DND-41 (cell line): ENCODE data around the gene PCNX1.

Experiments
- ATAC-seq: fragments of 200-7000 bp; cut with Tn5 transposase; 3 replicates; pipeline ENCODE4 v1.9.1; 2021; ENCODE audit warnings: low read depth; ENCODE audit not compliant: insufficient read depth
- DNase-seq: peaks from one replicate; pipeline ENCODE4 v3.0.0-alpha.2; 2020
- H2AFZ ChIP-seq: 2 replicates; pipeline ENCODE4 v1.6.0; 2012; ENCODE audit warnings: low read depth, low read length
- H3K27ac ChIP-seq: 2 replicates; pipeline ENCODE4 v1.5.1; 2012; ENCODE audit warnings: low read length, inconsistent platforms
- H3K27me3 ChIP-seq: fragments of 200-600 bp; sonication (generic); 2 replicates; pipeline ENCODE4 v1.6.0; 2012; ENCODE audit warnings: low read length, mild to moderate bottlenecking, inconsistent platforms; ENCODE audit not compliant: insufficient read depth, poor library complexity
- H3K36me3 ChIP-seq: 2 replicates; pipeline ENCODE4 v1.5.1; 2012; ENCODE audit warnings: low read length, inconsistent platforms; ENCODE audit not compliant: insufficient read depth
- H3K4me1 ChIP-seq: 2 replicates; pipeline ENCODE4 v1.5.1; 2012; ENCODE audit warnings: mild to moderate bottlenecking, low read length; ENCODE audit not compliant: insufficient read depth
- H3K4me2 ChIP-seq: 2 replicates; pipeline ENCODE4 v1.6.0; 2012; ENCODE audit warnings: mild to moderate bottlenecking, moderate library complexity, low read length, inconsistent platforms; ENCODE audit not compliant: insufficient read depth
- H3K4me3 ChIP-seq, 2 experiments: fragments of 200-600 bp in 1 of 2; shearing (Covaris generic) in 1 of 2; 2 replicates each; pipeline ENCODE4 v1.5.1; 2012 to 2016; ENCODE audit warnings: inconsistent platforms in 2 of 2, low read length in 2 of 2, mild to moderate bottlenecking in 2 of 2, low read depth in 1 of 2, moderate library complexity in 1 of 2
- H3K79me2 ChIP-seq: 2 replicates; pipeline ENCODE4 v1.6.0; 2012; ENCODE audit warnings: low read length, inconsistent platforms; ENCODE audit not compliant: insufficient read depth
- H3K9ac ChIP-seq: 2 replicates; pipeline ENCODE4 v1.6.0; 2012; ENCODE audit warnings: low read depth, mild to moderate bottlenecking, inconsistent platforms, low read length, moderate library complexity
- H3K9me3 ChIP-seq: 2 replicates; pipeline ENCODE4 v1.5.1; 2012; ENCODE audit warnings: low read length, moderate library complexity, mild to moderate bottlenecking, inconsistent platforms; ENCODE audit not compliant: insufficient read depth, severe bottlenecking
- H4K20me1 ChIP-seq: 2 replicates; pipeline ENCODE4 v1.6.0; 2012; ENCODE audit warnings: low read length; ENCODE audit not compliant: insufficient read depth
- CTCF ChIP-seq: IDR thresholded peaks from 2 replicates; pipeline ENCODE4 v1.5.1; 2012; ENCODE audit warnings: borderline replicate concordance, low read length, moderate library complexity, mild to moderate bottlenecking; ENCODE audit not compliant: poor library complexity, severe bottlenecking; ENCODE audit errors: extremely low read depth
- EZH2 ChIP-seq: IDR thresholded peaks from 3 replicates; pipeline ENCODE4 v1.6.1; 2012; ENCODE audit warnings: borderline replicate concordance, low read depth, mild to moderate bottlenecking, moderate library complexity, low read length, inconsistent platforms; ENCODE audit not compliant: severe bottlenecking

The PCNX1 gene

GRCh38 chr14:70982200-70982599, 74.9 kb downstream of the PCNX1 start:
- TF ChIP-seq CTCF = no peak
- TF ChIP-seq EZH2 = no peak
- DNase-seq (no peak), ATAC-seq (peak; percentile 49; the same call in 1 of the 3 replicates)
- H3K9ac ChIP-seq = peak overlapping the region; percentile 37
- H3K4me2 ChIP-seq = peak overlapping the region; percentile 46; the same call in 1 of the 2 replicates
- peaks cover 23% of the 10 kb centered on the region for H3K4me1 ChIP-seq
- peaks cover 19% of the 10 kb centered on the region for H3K79me2 ChIP-seq
- peaks cover 14% of the 10 kb centered on the region for H3K36me3 ChIP-seq
- no peak overlapping the region; a peak in 1 of 4 replicates for H3K4me3 ChIP-seq
- H3K9me3 ChIP-seq = no peaks in the 10 kb centered on the region
- H2AFZ ChIP-seq = no peak overlapping the region
- no peaks in the 10 kb centered on the region for H4K20me1 ChIP-seq
- H3K27me3 ChIP-seq = no peaks in the 10 kb centered on the region
- H3K27ac ChIP-seq = peak overlapping the region; percentile 74

- no peak overlapping the region for H3K4me2 ChIP-seq
- TF ChIP-seq EZH2 (no peak), CTCF (no peak)
- ATAC-seq = no peak
Measured at GRCh38 chr14:70987041-70987440, 79.8 kb downstream of the PCNX1 start.

GRCh38 chr14:70988452-70988851, 81.2 kb downstream of the PCNX1 start:
- H3K4me1 ChIP-seq = peaks cover 8% of the 10 kb centered on the region; the same call in 1 of the 2 replicates
- peak; percentile 25 for DNase-seq
- peak overlapping the region; percentile 19; the same call in 1 of the 2 replicates for H3K9ac ChIP-seq
- H3K9me3 ChIP-seq = no peaks in the 10 kb centered on the region
- no peaks in the 10 kb centered on the region for H3K27me3 ChIP-seq
- H2AFZ ChIP-seq = no peak overlapping the region
- H3K4me2 ChIP-seq = no peak overlapping the region
- peaks cover 4% of the 10 kb centered on the region; the same call in 1 of the 2 replicates for H3K79me2 ChIP-seq
- H4K20me1 ChIP-seq = no peaks in the 10 kb centered on the region
- ATAC-seq = peak; percentile 80
- TF ChIP-seq CTCF = no peak
- TF ChIP-seq EZH2 = no peak
- H3K27ac ChIP-seq = 0 out of 2 replicates have a peak overlapping the region, but pooled peaks have one; percentile 5
- 0 out of 2 replicates have a peak, but pooled peaks cover 4% of the 10 kb centered on the region for H3K36me3 ChIP-seq
- H3K4me3 ChIP-seq = no peak overlapping the region

More at GRCh38 chr14:70987041-70987440, 79.8 kb downstream of the PCNX1 start:
- Histone ChIP-seq H3K79me2 (peaks cover 10% of the 10 kb centered on the region), H3K27ac (no peak overlapping the region), H3K4me1 (peaks cover 15% of the 10 kb centered on the region), H3K9me3 (no peaks in the 10 kb centered on the region), H3K9ac (no peak overlapping the region), H3K27me3 (no peaks in the 10 kb centered on the region), H3K36me3 (0 out of 2 replicates have a peak, but pooled peaks cover 4% of the 10 kb centered on the region), H3K4me3 (no peak overlapping the region), H4K20me1 (no peaks in the 10 kb centered on the region), H2AFZ (no peak overlapping the region)
- DNase-seq = no peak
